GM10248 (cell line): Measurements from ENCODE around the gene ZNF300.

ENCODE experiments used
- CTCF ChIA-PET: fragments of 300-600 bp; sonication (Branson Sonifier 250); formaldehyde crosslinking; extraction: SDS; loops from one replicate; lab custom pipeline; 2021; ENCODE audit warnings: antibody characterized with exemption; lab: Yijun Ruan, JAX
- POLR2A ChIA-PET: fragments of 350-650 bp; sonication (Branson Sonifier 250); formaldehyde crosslinking; extraction: SDS; loops from one replicate; lab custom pipeline; 2020; ENCODE audit warnings: antibody characterized with exemption; lab: Yijun Ruan, JAX
- DNase-seq: peaks from one replicate; pipeline ENCODE4 v3.0.0; 2012; ENCODE audit errors: extremely low spot score
- TF ChIP-seq, protein P1 (sequence below): IDR thresholded peaks from 2 replicates; pipeline ENCODE4 v1.5.1; 2012; ENCODE audit warnings: mild to moderate bottlenecking, low read depth; ENCODE audit errors: extremely low read depth, missing control alignments, control extremely low read depth

Gene ZNF300

DNA sequence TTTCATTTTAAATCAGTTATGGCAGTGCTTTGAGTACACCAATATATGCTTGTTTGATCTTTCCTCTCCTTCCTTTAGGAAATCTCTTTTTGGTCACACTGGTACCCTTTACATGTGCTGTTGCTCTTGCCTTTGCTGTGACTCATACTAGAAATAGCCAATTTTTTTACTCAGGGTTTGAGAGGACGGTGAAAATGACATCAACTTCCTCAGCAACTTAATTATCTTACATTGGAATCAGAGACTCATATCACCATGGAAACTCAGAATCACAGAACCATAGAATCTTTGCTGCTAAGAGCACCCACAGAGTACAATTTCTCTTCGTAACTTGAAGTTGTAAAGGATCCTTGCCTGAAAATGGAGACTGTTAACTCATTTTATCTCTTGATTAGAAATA lies 13.8 kb upstream of the ZNF300 start:
- CTCF ChIA-PET = no interaction called here
- DNase-seq = no peak
- TF ChIP-seq, protein P1, sequence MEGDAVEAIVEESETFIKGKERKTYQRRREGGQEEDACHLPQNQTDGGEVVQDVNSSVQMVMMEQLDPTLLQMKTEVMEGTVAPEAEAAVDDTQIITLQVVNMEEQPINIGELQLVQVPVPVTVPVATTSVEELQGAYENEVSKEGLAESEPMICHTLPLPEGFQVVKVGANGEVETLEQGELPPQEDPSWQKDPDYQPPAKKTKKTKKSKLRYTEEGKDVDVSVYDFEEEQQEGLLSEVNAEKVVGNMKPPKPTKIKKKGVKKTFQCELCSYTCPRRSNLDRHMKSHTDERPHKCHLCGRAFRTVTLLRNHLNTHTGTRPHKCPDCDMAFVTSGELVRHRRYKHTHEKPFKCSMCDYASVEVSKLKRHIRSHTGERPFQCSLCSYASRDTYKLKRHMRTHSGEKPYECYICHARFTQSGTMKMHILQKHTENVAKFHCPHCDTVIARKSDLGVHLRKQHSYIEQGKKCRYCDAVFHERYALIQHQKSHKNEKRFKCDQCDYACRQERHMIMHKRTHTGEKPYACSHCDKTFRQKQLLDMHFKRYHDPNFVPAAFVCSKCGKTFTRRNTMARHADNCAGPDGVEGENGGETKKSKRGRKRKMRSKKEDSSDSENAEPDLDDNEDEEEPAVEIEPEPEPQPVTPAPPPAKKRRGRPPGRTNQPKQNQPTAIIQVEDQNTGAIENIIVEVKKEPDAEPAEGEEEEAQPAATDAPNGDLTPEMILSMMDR = no peak
- POLR2A ChIA-PET = no interaction called here

DNA sequence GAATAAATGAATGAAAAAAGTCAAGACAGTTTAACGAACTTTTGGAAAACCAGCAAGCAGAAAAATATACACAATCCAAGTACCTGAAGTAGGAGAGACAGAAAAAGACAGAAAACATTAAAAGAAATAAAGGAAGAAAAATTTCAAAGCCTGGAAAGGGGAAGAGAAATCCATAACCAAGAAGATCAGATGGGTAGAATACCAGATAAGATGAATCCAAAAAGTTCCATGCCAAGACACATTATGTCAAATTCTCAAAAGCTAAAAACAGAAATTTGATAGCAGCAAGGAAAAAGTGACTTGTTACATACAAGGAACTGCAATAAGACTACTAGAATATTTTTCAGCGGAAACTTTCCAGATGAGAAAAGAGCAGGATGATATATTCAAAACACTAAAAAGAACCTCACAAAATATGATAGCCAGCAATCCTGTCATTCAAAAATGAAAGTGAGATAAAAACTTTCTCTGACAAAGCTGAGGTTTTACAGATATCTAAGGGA lies 7.6 kb upstream of the ZNF300 start:
- no peak for DNase-seq
- ChIA-PET CTCF (interaction anchor here (1.2 kb wide), 1 partner anchor 66 kb away, joined by 3 read pairs; the partner anchor contains the start of gene IRGM), POLR2A (no interaction called here)
- TF ChIP-seq, protein P1 = no peak

DNA sequence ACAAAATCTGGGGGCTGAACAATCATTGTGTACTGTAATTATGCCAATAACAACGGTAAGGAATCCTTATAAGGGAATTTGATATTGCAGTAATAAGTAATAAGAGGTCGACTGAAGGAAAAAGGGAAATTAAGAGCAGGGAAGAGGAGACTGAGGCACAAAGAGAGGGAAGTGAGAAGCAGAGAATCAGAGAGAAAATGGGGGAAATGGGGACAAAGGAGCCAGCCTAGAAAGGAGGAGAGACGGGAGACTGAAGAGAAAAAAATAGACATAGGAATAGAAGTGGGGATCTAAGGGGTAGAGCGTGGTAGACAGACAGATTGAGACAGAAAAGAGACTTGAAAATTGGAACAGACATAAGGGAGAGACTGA lies 518 bp upstream of the ZNF300 start:
- ChIA-PET CTCF (interaction anchor here (1.3 kb wide), 1 partner anchor 11 kb away, joined by 3 read pairs; no protein-coding TSS in a partner anchor), POLR2A (no interaction called here)
- TF ChIP-seq, protein P1 = no peak

DNA sequence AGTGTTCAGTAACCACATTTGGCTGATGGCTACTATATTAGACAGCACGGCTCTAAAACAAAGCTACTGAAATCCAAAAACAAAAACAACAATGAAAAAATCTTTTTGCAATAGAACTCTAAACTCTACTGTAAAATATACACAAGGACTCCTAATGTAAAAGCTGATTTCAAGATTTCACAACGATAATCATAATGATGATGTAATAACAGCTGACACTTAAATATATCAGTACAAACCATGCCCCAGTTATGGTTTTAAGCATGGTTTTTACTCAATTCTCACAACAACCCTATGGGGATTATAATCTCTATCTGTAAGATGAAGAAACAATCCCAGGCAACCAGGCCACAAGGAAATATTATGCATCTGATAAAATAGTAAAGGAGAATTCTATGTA lies 3.3 kb downstream of the ZNF300 start:
- TF ChIP-seq, protein P1 = no peak
- POLR2A ChIA-PET = no interaction called here
- no peak for DNase-seq
- CTCF ChIA-PET = interaction anchor here (0.9 kb wide), 1 partner anchor 15 kb away, joined by 3 read pairs; no protein-coding TSS in a partner anchor

More for the DNA sequence above, 518 bp upstream of the ZNF300 start:
- DNase-seq = no peak

DNA sequence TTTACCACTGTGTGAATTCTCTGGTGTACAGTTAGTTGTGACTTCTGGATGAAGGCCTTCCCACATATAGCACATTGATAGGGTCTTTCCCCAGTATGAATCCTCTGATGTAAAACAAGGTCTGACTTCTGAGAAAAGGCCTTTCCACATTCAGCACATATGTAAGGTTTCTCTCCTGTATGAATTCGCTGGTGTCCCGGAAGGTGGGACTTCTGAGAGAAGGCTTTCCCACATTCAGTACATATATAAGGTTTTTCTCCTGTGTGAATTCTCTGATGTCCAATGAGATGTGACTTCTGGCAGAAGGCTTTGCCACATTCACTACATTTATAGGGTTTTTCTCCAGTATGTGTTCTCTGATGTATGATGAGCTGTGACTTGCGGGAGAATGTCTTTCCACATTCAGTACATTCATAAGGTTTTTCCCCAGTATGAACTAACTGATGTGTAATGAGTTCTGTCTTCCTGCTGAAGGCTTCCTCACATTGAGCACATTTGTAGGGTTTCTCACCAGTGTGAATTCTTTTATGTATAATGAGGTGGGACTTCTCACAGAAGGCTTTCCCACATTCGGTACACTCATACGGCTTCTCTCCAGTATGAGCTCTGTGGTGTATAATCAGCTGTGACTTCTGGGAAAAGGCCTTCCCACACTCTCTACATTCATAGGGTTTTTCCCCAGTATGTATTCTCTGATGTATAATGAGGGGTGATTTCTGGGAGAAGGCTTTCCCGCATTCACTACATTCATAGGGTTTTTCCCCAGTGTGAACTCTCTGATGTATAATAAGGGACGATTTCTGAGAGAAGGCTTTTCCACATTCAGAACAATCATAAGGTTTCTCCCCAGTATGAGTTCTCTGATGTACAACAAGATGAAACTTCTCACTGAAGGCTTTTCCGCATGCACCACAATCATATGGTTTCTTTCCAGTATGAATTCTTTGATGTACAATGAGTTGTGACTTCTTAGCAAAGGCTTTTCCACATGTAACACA lies 9.1 kb downstream of the ZNF300 start:
- ChIA-PET CTCF (interaction anchor here (0.9 kb wide), 1 partner anchor 10 kb away, joined by 3 read pairs; no protein-coding TSS in a partner anchor), POLR2A (no interaction called here)
- no peak for DNase-seq
- TF ChIP-seq, protein P1 = no peak

DNA sequence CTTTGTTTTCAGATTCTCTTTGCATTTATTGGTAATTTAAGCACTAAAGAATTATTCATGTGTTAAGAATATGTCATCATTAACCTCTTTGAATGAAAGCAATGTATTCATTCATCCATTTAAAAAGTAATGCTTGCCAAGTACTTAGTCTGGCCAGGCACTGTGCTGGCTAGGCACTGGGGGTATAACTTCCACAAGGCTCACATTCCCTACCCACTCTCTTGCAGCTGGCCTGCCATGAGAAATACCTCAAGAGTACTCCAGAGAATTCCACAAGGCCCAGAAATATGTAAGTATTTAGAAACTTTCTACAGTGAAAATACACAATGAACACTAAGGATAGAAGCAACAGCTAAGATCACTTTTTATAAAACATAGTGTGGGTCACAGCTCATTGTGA lies 25.4 kb downstream of the ZNF300 start:
- CTCF ChIA-PET = no interaction called here
- TF ChIP-seq, protein P1 = no peak
- no peak for DNase-seq
- POLR2A ChIA-PET = no interaction called here
